Karpas-422 (cell line): ENCODE data around the gene CD47. TPM values are rescaled to one million over a fixed set of nuclear protein-coding genes. Genes with fewer than 3 reads are reported as not detected.

Source experiments
- DNase-seq: peaks from one replicate; pipeline ENCODE4 v3.0.0-alpha.2; 2015
- H2AFZ ChIP-seq: fragments of 200-600 bp; sonication (generic); 2 replicates; pipeline ENCODE4 v1.6.1; 2014; ENCODE audit warnings: antibody characterized with exemption, low read length, mixed read lengths
- H3K27ac ChIP-seq: fragments of 200-600 bp; sonication (generic); 2 replicates; pipeline ENCODE4 v1.5.1; 2014; ENCODE audit warnings: mild to moderate bottlenecking, low read length, moderate library complexity
- H3K27me3 ChIP-seq: fragments of 200-600 bp; sonication (generic); 2 replicates; pipeline ENCODE4 v1.6.1; 2014; ENCODE audit warnings: low read length, mixed read lengths
- H3K36me3 ChIP-seq: fragments of 200-600 bp; sonication (generic); 2 replicates; pipeline ENCODE4 v1.6.1; 2014; ENCODE audit warnings: low read length, mixed read lengths; ENCODE audit not compliant: insufficient read depth
- H3K4me1 ChIP-seq: fragments of 200-600 bp; sonication (generic); 2 replicates; pipeline ENCODE4 v1.6.1; 2014; ENCODE audit warnings: mild to moderate bottlenecking, low read length, mixed read lengths
- H3K4me2 ChIP-seq: fragments of 200-600 bp; sonication (generic); 2 replicates; pipeline ENCODE4 v1.6.1; 2014; ENCODE audit warnings: low read length, low read depth, mild to moderate bottlenecking; ENCODE audit not compliant: poor library complexity, severe bottlenecking
- H3K4me3 ChIP-seq: fragments of 200-600 bp; sonication (generic); 2 replicates; pipeline ENCODE4 v1.5.1; 2014; ENCODE audit warnings: mild to moderate bottlenecking, antibody characterized with exemption, low read length, mixed read lengths
- H3K79me2 ChIP-seq: fragments of 200-600 bp; sonication (generic); 2 replicates; pipeline ENCODE4 v1.6.1; 2014; ENCODE audit warnings: mild to moderate bottlenecking, low read length, mixed read lengths
- H3K9ac ChIP-seq: fragments of 200-600 bp; sonication (generic); 2 replicates; pipeline ENCODE4 v1.6.0; 2014; ENCODE audit warnings: low read length
- H3K9me2 ChIP-seq: fragments of 200-600 bp; sonication (generic), shearing (Covaris generic); replicated peaks from 2 replicates; pipeline ENCODE4 v1.6.0; 2014; ENCODE audit warnings: mild to moderate bottlenecking, low read length, moderate library complexity; ENCODE audit not compliant: insufficient read depth
- H3K9me3 ChIP-seq: fragments of 300-700, 200-600 bp; sonication (generic); 2 replicates; pipeline ENCODE4 v1.6.1; 2014; ENCODE audit warnings: low read length, mixed read lengths
- H4K20me1 ChIP-seq: fragments of 200-600 bp; sonication (generic); 2 replicates; pipeline ENCODE4 v1.6.1; 2014; ENCODE audit warnings: mild to moderate bottlenecking, antibody characterized with exemption, low read length, low read depth; ENCODE audit not compliant: insufficient read depth
- total RNA-seq: library from RNA; depleted of rRNA; stranded (reverse); fragments of >200 nt; shearing (Covaris generic); gene quantifications from 2 replicates; pipeline ENCODE4 v1.2.3, GENCODE V29; 2014; ENCODE audit warnings: low replicate concordance

Gene CD47
- total RNA-seq, 1 experiment from 2014 or later: 180 TPM

DNA sequence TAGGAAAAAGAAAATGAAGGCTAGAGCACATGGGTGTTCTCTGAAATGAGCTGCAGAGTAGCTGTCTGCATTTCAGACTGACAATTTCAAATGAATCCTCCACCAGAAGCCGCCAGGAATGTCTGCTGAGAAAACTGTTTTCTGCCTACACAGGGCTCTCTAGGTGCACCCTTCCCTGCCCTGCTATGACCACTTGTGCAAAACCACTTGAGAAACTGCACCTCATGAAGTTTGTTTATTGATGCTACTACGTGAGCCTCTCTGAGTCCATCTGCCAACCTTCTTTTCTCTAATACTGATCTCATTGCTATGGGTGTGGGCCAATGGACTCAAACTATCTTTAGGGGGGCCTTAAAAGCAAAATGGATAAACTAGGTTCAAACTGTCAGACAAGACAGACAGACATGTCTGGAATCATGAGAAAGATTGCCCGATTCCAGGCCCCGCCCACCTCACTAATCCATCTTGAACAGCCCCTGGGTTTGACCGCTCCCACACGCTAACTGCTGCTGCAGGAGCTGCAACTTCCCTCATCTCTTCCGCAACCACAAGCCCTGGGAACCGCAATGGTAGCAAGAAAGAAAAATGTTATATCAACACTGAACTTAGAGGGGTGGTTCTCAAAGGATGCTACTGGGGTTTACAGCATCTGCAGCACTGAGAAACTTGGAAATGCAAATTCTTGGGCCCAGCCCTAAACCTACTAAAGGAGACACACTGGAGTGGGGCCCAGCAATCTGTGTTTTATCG is 9.0 kb upstream of the CD47 start:
- H3K4me3 ChIP-seq: peak overlapping the region; percentile 8; the same call in 1 of the 2 replicates
- peak overlapping the region; percentile 5; the same call in 1 of the 2 replicates for H2AFZ ChIP-seq

GRCh38 chr3:108099244-108099643 is 8.4 kb upstream of the CD47 start:
- Histone ChIP-seq H3K27ac (no peak overlapping the region), H3K9ac (no peak overlapping the region), H3K27me3 (no peaks in the 10 kb centered on the region), H3K4me3 (no peak overlapping the region), H3K4me1 (peaks cover 73% of the 10 kb centered on the region), H3K4me2 (no peak overlapping the region), H4K20me1 (no peaks in the 10 kb centered on the region), H3K9me2 (no peaks in the 10 kb centered on the region), H3K79me2 (no peaks in the 10 kb centered on the region), H2AFZ (no peak overlapping the region), H3K9me3 (no peaks in the 10 kb centered on the region), H3K36me3 (no peaks in the 10 kb centered on the region; the same call in 1 of the 2 replicates)
- no peak for DNase-seq

More for the DNA sequence above, 9.0 kb upstream of the CD47 start:
- H3K4me2 ChIP-seq: peak overlapping the region; percentile 39
- no peaks in the 10 kb centered on the region for H3K27me3 ChIP-seq
- no peaks in the 10 kb centered on the region for H3K9me3 ChIP-seq
- no peaks in the 10 kb centered on the region for H3K9me2 ChIP-seq
- H3K36me3 ChIP-seq: no peaks in the 10 kb centered on the region; the same call in 1 of the 2 replicates
- peak overlapping the region; percentile 86 for H3K27ac ChIP-seq
- peaks cover 71% of the 10 kb centered on the region for H3K4me1 ChIP-seq
- peak; percentile 62 for DNase-seq
- no peaks in the 10 kb centered on the region for H4K20me1 ChIP-seq
- no peaks in the 10 kb centered on the region for H3K79me2 ChIP-seq
- peak overlapping the region; percentile 33; the same call in 1 of the 2 replicates for H3K9ac ChIP-seq

DNA sequence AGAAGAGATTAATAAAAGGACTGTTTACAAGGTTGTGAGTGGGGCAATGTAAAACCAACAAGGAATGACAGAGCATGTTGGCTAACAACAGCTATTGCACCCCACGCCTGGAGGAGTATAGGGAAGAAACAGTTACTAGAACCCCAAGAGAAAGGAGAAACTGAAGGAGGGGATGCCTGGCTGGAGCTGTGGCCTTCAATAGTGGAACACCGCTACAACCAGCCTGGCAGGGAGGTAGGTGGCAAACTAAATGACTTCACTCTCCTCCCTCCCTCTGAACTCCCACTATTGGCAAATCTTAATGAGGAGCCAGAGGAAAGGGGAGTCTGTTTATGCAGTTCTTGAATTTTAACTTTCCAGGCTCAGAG is 7.2 kb upstream of the CD47 start:
- Histone ChIP-seq H3K36me3 (no peaks in the 10 kb centered on the region; the same call in 1 of the 2 replicates), H3K4me2 (peak overlapping the region; percentile 54), H3K9me2 (no peaks in the 10 kb centered on the region), H3K79me2 (no peaks in the 10 kb centered on the region), H3K4me3 (no peak overlapping the region), H3K4me1 (peaks cover 82% of the 10 kb centered on the region), H3K27me3 (no peaks in the 10 kb centered on the region), H3K27ac (peak overlapping the region; percentile 55; the same call in 1 of the 2 replicates), H3K9ac (0 out of 2 replicates have a peak overlapping the region, but pooled peaks have one; percentile 5), H3K9me3 (no peaks in the 10 kb centered on the region), H2AFZ (no peak overlapping the region), H4K20me1 (no peaks in the 10 kb centered on the region)
- no peak for DNase-seq

DNA sequence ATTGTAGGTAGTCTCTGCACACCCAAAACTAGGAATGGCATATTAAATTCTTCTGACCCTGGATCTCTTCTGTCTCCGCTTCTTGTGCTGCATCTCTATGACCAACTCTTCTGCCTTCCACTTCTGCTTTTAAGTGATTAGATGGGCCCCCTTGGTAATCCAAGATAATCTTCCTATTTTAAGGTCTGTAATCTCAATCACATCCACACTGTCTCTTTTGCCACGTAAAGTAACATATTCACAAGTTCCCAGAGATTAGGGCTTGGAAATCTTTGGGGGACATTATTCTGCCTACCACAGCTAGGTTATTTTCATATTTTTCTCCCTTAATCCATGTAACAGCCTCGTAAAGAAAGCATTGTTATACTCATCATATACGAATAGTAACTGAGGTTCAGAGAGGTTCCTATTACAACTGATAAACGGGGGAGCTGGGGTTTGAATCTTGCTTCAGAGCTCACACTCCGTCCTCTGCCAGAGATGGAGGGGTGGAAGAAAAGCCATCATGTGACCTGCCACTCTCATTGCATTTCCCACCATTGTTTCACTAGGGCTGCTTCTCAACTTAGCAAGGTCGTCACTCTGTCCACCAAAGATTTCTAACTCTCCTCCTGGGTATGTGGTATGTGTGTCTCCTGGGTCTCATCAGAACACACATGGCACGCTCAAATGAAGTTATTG is 6.6 kb upstream of the CD47 start:
- H3K4me1 ChIP-seq: peaks cover 82% of the 10 kb centered on the region
- H3K9me2 ChIP-seq: no peaks in the 10 kb centered on the region
- peak overlapping the region; percentile 54 for H3K4me2 ChIP-seq
- peak; percentile 58 for DNase-seq
- H3K4me3 ChIP-seq: 0 out of 2 replicates have a peak overlapping the region, but pooled peaks have one; percentile 8
- H3K79me2 ChIP-seq: no peaks in the 10 kb centered on the region
- H3K27me3 ChIP-seq: no peaks in the 10 kb centered on the region
- H3K9me3 ChIP-seq: no peaks in the 10 kb centered on the region
- 0 out of 2 replicates have a peak overlapping the region, but pooled peaks have one; percentile 5 for H3K9ac ChIP-seq
- no peak overlapping the region for H2AFZ ChIP-seq
- H4K20me1 ChIP-seq: no peaks in the 10 kb centered on the region
- H3K36me3 ChIP-seq: no peaks in the 10 kb centered on the region; the same call in 1 of the 2 replicates
- peak overlapping the region; percentile 55; the same call in 1 of the 2 replicates for H3K27ac ChIP-seq

GRCh38 chr3:108096532-108097321 is 5.9 kb upstream of the CD47 start:
- Histone ChIP-seq H3K79me2 (no peaks in the 10 kb centered on the region), H3K4me1 (peaks cover 82% of the 10 kb centered on the region)

DNA sequence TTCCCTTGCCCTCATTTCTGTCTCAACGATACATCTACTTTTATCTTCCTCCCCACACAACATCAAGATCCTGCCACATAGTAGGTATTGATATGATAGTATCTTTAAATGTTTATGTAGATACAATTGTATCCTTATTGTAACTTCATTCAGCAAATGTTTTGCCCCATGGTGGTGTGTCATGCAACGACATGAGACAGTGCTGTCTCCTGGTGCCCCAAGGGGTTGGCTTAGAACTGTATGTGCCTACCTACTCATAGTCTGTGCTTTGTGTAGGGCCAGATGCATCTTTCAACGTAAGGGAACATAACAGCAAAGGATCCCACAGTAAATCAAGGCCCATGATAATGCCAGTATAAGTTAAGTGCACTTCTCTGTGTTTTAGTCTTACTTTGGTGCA is 2.8 kb upstream of the CD47 start:
- peaks cover 21% of the 10 kb centered on the region for H3K79me2 ChIP-seq
- H4K20me1 ChIP-seq: no peaks in the 10 kb centered on the region
- no peaks in the 10 kb centered on the region for H3K9me3 ChIP-seq
- no peaks in the 10 kb centered on the region for H3K9me2 ChIP-seq
- no peak for DNase-seq
- H3K27me3 ChIP-seq: no peaks in the 10 kb centered on the region
- H3K4me3 ChIP-seq: no peak overlapping the region
- no peak overlapping the region for H2AFZ ChIP-seq
- H3K4me1 ChIP-seq: peaks cover 66% of the 10 kb centered on the region
- H3K4me2 ChIP-seq: peak overlapping the region; percentile 3
- H3K27ac ChIP-seq: no peak overlapping the region
- no peak overlapping the region for H3K9ac ChIP-seq
- no peaks in the 10 kb centered on the region; the same call in 1 of the 2 replicates for H3K36me3 ChIP-seq

More at GRCh38 chr3:108096532-108097321, 5.9 kb upstream of the CD47 start:
- Histone ChIP-seq H4K20me1 (no peaks in the 10 kb centered on the region), H3K27ac (peak overlapping the region; percentile 3; the same call in 1 of the 2 replicates), H3K9me2 (no peaks in the 10 kb centered on the region), H3K4me2 (peak overlapping the region; percentile 54), H3K27me3 (no peaks in the 10 kb centered on the region), H3K9ac (no peak overlapping the region), H3K9me3 (no peaks in the 10 kb centered on the region), H2AFZ (no peak overlapping the region), H3K36me3 (no peaks in the 10 kb centered on the region; the same call in 1 of the 2 replicates), H3K4me3 (0 out of 2 replicates have a peak overlapping the region, but pooled peaks have one; percentile 8)
- DNase-seq: no peak

DNA sequence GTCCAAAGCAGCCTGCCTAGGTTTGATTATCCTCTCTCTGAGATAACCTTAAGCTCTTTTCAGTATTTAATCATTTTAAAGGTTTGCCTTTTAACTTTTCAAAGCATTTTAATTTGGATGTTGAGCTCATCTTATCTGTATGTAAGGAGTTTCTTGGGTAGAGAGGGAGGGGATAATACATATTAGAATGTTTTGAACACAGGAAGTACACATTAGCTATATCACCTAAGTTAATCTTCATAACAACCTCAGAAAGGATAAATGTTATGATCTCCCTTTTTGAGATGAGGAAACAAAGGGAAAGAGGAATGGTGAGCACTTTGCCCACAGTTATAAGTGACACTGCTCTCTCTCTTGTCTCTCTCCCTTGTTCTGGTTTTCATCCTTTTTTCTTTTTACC is 2.2 kb upstream of the CD47 start:
- Histone ChIP-seq H3K4me1 (peaks cover 66% of the 10 kb centered on the region), H3K9me3 (no peaks in the 10 kb centered on the region), H3K4me2 (peak overlapping the region; percentile 3), H3K79me2 (peaks cover 27% of the 10 kb centered on the region), H3K4me3 (no peak overlapping the region), H3K27ac (no peak overlapping the region), H3K36me3 (no peaks in the 10 kb centered on the region; the same call in 1 of the 2 replicates), H3K27me3 (no peaks in the 10 kb centered on the region), H3K9ac (no peak overlapping the region), H3K9me2 (no peaks in the 10 kb centered on the region), H4K20me1 (peaks cover 2% of the 10 kb centered on the region; the same call in 1 of the 2 replicates), H2AFZ (no peak overlapping the region)
- DNase-seq: no peak
